ENCODE results near the gene ELMO2.
"Not testable (repeated sequence)": the region's sequence is repeated elsewhere in the genome, so short reads cannot be mapped to it uniquely, and the experiment has no call there.

- TF ChIP-seq CTCF, POLR2A (IDR thresholded peaks at IDR 0.05): not testable (repeated sequence)
Observed at GRCh38 chr20:46387054-46387453, 19.4 kb downstream of the ELMO2 start.
